CD4-positive, CD25-positive, alpha-beta regulatory T cell (primary cell): ENCODE measurements around the gene NOP16. TPM values are rescaled to one million over a fixed set of nuclear protein-coding genes. Genes with fewer than 3 reads are reported as not detected.

ENCODE experiments used
- ATAC-seq, 2 donors: fragments of 150-1000 bp; cut with Tn5 transposase; one replicate each; pipeline ENCODE4 v1.10.0; 2021; ENCODE audit warnings: low read depth in 2 of 2, moderate number of reproducible peaks in 2 of 2, moderate library complexity in 1 of 2
- DNase-seq, 3 donors: peaks; one replicate each; pipeline versions ENCODE4 v3.0.0 to v3.0.0-alpha.2; 2012 to 2022; ENCODE audit warnings: mixed read lengths in 1 of 3
- H3K27ac ChIP-seq: one replicate; pipeline ENCODE4 v1.7.0; 2013; ENCODE audit warnings: mild to moderate bottlenecking, low read length; ENCODE audit not compliant: insufficient read depth, poor library complexity, severe bottlenecking
- H3K27me3 ChIP-seq: one replicate; pipeline ENCODE4 v1.7.0; 2013; ENCODE audit warnings: low read length; ENCODE audit not compliant: control insufficient read depth, insufficient read depth
- H3K36me3 ChIP-seq: one replicate; pipeline ENCODE4 v1.7.0; 2013; ENCODE audit warnings: mild to moderate bottlenecking, low read length, moderate library complexity; ENCODE audit not compliant: control insufficient read depth, insufficient read depth
- H3K4me1 ChIP-seq: 2 replicates; pipeline ENCODE4 v1.7.0; 2013; ENCODE audit warnings: mild to moderate bottlenecking, low read length; ENCODE audit not compliant: insufficient read depth, control insufficient read depth, poor library complexity, severe bottlenecking
- H3K4me3 ChIP-seq: one replicate; pipeline ENCODE4 v1.7.0; 2013; ENCODE audit warnings: low read depth, mild to moderate bottlenecking, low read length, moderate library complexity
- H3K9me3 ChIP-seq, 2 experiments: 1 replicate in 1 of 2; 2 replicates in 1 of 2; pipeline ENCODE4 v1.7.0; 2013; ENCODE audit warnings: low read length in 2 of 2, mild to moderate bottlenecking in 1 of 2, moderate library complexity in 1 of 2; ENCODE audit not compliant: control insufficient read depth in 2 of 2
- H3K27ac Mint-ChIP-seq, 3 donors: one replicate each; pipeline ENCODE4 v1.8.0; 2020 to 2022; ENCODE audit warnings: mild to moderate bottlenecking in 3 of 3, mixed read lengths in 3 of 3, moderate library complexity in 2 of 3
- H3K27me3 Mint-ChIP-seq: one replicate; pipeline ENCODE4 v1.8.0; 2022; ENCODE audit warnings: mild to moderate bottlenecking, mixed read lengths
- H3K36me3 Mint-ChIP-seq: one replicate; pipeline ENCODE4 v1.8.0; 2020; ENCODE audit warnings: mixed read lengths
- H3K4me1 Mint-ChIP-seq, 4 donors: one replicate each; pipeline ENCODE4 v1.8.0; 2020 to 2022; ENCODE audit warnings: mixed read lengths in 4 of 4, mild to moderate bottlenecking in 1 of 4
- H3K4me3 Mint-ChIP-seq, 4 donors: one replicate each; pipeline ENCODE4 v1.8.0; 2020 to 2022; ENCODE audit warnings: mild to moderate bottlenecking in 4 of 4, mixed read lengths in 4 of 4, moderate library complexity in 3 of 4
- H3K9me3 Mint-ChIP-seq, 7 donors: one replicate each; pipeline ENCODE4 v1.8.0; 2020 to 2022; ENCODE audit warnings: mixed read lengths in 7 of 7, mild to moderate bottlenecking in 3 of 7, moderate library complexity in 2 of 7
- polyA plus RNA-seq, 4 donors: library from polyadenylated mRNA; unstranded; fragments of 300-500 nt; fragmentation: Illumina TruSeq; gene quantifications; one replicate each; pipeline ENCODE4 v1.2.3, GENCODE V29; 2021
- total RNA-seq: library from RNA; stranded (reverse); gene quantifications from one replicate; pipeline ENCODE4 v1.2.3, GENCODE V29; 2022

Gene NOP16
- total and polyA plus RNA-seq, 5 donors from 2014 or later, result 13.6 to 41.2 (median 29.0) TPM

DNA sequence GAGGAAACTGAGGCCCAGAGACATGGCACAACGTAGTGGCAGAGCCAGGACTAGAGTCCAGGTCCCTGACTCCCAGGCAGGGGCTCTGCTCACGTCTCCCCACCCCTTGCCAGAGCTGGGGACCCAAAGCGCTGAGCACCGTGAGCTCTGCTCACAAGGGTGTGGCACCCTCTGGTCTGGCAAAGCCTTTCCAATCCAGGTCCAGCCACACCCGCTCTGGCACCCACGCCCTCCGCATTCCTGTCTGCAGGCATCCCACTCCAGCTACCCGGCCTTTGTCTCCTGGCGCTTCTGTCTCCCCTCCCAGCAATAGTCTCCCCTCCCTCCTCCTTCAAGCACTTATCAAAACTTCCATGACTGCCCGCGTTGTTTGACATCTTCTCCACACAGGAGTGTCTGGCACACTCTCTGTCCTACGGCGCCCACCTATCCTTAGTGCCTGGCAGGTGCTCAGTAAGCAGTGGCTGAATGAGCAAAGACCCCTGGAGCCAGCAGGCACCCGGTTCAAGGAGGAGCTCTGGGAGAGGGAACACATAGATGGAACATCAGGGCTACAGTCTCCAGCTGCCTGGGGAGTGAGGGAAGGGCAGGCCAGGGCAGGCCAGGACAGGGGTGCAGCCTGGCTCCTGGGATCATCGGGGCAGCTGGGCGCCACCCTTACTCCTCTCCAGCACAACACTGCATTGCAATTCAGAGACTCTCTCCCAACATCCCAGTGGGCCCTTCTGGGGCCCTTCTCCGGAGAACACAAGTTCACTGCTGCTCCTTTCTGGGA is 12.2 kb upstream of the NOP16 start:
- Mint-ChIP-seq H3K4me3 (no peak overlapping the region), H3K36me3 (peaks cover 24% of the 10 kb centered on the region), H3K4me1 (peaks cover 0 to 11% (median 4%) of the 10 kb centered on the region in 4 donors), H3K9me3 (no peaks in the 10 kb centered on the region), H3K27ac (peak overlapping the region in 1 of 3 donors; percentile 48), H3K27me3 (no peaks in the 10 kb centered on the region)
- H3K27ac ChIP-seq, result no peak overlapping the region
- H3K9me3 ChIP-seq, result no peaks in the 10 kb centered on the region
- ATAC-seq (no peak), DNase-seq (no peak)
- H3K4me3 ChIP-seq, result no peak overlapping the region
- no peaks in the 10 kb centered on the region for H3K4me1 ChIP-seq
- H3K36me3 ChIP-seq, result peaks cover 17% of the 10 kb centered on the region
- no peaks in the 10 kb centered on the region for H3K27me3 ChIP-seq

DNA sequence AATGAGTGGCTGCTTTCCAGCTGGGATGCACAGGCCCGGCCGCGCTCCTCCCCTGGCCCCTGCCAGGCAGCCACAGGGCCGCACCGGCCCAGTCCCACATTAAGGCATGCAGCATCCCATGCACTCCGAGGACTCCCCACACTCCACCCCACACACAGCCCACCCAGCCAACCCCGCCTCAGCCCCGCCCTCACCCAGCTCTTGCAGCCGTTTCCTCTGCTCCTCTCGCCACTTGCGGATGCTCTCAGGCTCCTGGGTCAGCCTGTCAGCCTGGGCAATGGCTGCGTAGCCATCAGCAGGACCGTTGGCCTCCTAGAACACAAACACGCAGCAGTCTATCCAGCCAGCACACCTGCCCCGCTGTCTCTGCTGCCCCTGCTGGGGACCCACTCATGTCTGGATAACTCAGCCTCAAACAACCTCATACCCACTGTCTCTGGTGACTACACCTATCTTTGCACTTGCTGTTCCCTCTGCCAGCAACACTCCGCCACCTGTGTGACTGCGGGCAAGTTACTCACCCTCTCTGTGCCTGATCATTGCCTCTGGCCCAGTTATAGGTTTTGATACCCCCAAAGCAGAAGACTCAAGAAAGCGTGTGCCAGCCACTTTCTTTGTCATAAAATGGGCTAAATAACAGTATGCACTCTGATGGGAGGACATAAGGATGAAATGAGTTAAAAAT is 9.5 kb upstream of the NOP16 start:
- peaks cover 22% of the 10 kb centered on the region for H3K36me3 ChIP-seq
- no peak for DNase-seq
- peaks cover 23% of the 10 kb centered on the region for H3K36me3 Mint-ChIP-seq

DNA sequence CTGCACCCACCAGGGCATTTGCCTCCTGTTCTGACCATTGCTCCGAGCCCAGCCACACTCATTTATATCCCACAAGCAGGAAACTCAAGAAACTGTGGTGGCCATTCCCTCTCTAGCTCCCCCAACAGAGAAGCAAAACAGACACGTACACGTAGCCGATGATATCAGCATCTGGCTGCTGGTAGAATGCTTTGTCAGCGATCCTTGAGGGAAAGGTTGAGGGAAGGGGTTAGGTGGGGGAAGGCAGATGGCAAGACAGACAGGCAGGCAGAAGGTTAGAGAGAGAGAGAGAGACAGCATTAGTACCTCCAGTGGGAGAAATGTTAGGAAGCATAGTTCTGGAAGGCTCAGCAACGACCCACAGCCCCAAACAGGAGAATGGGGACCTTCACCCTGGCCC is 7.9 kb upstream of the NOP16 start:
- Mint-ChIP-seq H3K4me3 (no peak overlapping the region), H3K4me1 (peaks cover 0 to 9% (median 3%) of the 10 kb centered on the region in 4 donors), H3K9me3 (no peaks in the 10 kb centered on the region), H3K36me3 (peaks cover 25% of the 10 kb centered on the region), H3K27ac (no peak overlapping the region), H3K27me3 (no peaks in the 10 kb centered on the region)
- Histone ChIP-seq H3K4me1 (no peaks in the 10 kb centered on the region), H3K27me3 (no peaks in the 10 kb centered on the region), H3K36me3 (peaks cover 27% of the 10 kb centered on the region), H3K27ac (no peak overlapping the region), H3K9me3 (no peaks in the 10 kb centered on the region), H3K4me3 (no peak overlapping the region)
- no peak for ATAC-seq
- no peak for DNase-seq

More for the DNA sequence above, 9.5 kb upstream of the NOP16 start:
- H3K4me1 ChIP-seq, result no peaks in the 10 kb centered on the region
- no peaks in the 10 kb centered on the region for H3K27me3 ChIP-seq
- H3K4me3 ChIP-seq, result no peak overlapping the region
- no peaks in the 10 kb centered on the region for H3K9me3 ChIP-seq
- peaks cover 0 to 11% (median 4%) of the 10 kb centered on the region in 4 donors for H3K4me1 Mint-ChIP-seq
- ATAC-seq, result no peak
- H3K9me3 Mint-ChIP-seq, result no peaks in the 10 kb centered on the region
- peak overlapping the region; percentile 20 to 82 (median 69) for H3K27ac Mint-ChIP-seq
- H3K27ac ChIP-seq, result no peak overlapping the region
- H3K27me3 Mint-ChIP-seq, result no peaks in the 10 kb centered on the region
- H3K4me3 Mint-ChIP-seq, result no peak overlapping the region

DNA sequence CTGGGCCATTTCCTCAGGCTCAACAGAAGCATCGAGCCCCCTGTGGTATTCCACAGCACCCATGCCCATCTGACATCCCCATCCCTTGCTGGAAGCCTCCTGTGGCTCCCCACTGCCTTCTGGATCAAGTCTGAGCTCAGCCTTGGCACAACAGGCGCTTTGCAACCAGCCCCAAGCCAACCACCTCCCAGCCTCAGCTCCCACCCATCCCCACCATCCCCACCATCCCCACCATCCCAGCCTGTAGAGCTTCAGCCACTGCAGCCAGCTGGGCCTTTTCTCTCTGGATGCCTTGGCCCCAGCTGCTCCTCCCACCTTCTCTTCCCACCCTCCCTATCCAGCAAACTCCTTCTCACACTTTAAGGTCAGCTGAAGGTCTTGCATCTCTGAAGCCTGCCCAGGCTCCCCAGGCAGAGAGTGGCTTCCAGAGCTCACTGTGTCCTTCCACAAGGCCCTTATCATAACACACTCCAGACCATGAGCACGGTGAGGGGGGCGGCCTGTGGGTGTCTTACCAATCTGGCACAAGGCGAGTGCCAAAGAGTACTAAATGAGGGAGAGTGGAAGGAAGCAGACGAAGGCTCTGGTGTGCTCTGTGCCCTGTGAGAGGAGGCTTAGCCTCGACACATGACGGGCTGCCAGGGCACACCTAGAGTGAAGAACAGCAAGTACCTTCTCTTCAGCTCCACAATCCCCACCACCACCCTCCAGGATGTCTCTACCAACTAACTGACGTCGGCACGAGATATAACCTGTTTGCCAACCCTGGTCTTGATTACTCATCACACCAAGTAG is 6.7 kb upstream of the NOP16 start:
- no peaks in the 10 kb centered on the region for H3K4me1 ChIP-seq
- no peak overlapping the region for H3K4me3 Mint-ChIP-seq
- H3K36me3 Mint-ChIP-seq, result peaks cover 26% of the 10 kb centered on the region
- peaks cover 0 to 12% (median 0%) of the 10 kb centered on the region in 4 donors for H3K4me1 Mint-ChIP-seq
- no peaks in the 10 kb centered on the region for H3K9me3 ChIP-seq
- H3K27ac Mint-ChIP-seq, result no peak overlapping the region
- ATAC-seq (no peak), DNase-seq (no peak)
- no peaks in the 10 kb centered on the region for H3K27me3 Mint-ChIP-seq
- no peak overlapping the region for H3K27ac ChIP-seq
- H3K27me3 ChIP-seq, result no peaks in the 10 kb centered on the region
- H3K36me3 ChIP-seq, result peaks cover 26% of the 10 kb centered on the region
- no peaks in the 10 kb centered on the region for H3K9me3 Mint-ChIP-seq
- no peak overlapping the region for H3K4me3 ChIP-seq

DNA sequence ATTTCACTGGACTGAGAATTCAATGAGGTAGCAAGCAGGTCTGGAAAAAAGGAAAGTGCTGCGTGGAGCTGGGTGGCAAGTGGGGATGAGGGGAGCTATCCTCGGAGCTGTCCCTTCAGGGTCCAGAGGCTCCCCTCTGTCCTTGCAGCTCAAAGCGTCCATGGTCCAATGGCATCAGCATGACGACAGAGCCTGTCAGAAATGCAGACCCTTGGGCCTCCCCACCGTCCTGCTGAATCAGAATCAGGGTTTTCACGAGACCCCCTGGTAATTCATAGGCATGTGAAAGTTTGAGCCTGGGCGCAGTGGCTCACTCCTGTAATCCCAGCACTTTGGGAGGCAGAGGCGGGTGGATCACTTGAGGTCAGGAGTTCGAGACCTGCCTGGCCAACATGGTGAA is 5.7 kb upstream of the NOP16 start:
- DNase-seq (no peak), ATAC-seq (no peak)
- H3K36me3 ChIP-seq, result peaks cover 26% of the 10 kb centered on the region
- H3K9me3 ChIP-seq, result no peaks in the 10 kb centered on the region
- H3K27me3 Mint-ChIP-seq, result no peaks in the 10 kb centered on the region
- no peaks in the 10 kb centered on the region for H3K27me3 ChIP-seq
- no peak overlapping the region for H3K4me3 ChIP-seq
- H3K4me1 ChIP-seq, result peaks cover 9% of the 10 kb centered on the region
- H3K36me3 Mint-ChIP-seq, result peaks cover 25% of the 10 kb centered on the region
- no peak overlapping the region for H3K27ac ChIP-seq
- H3K4me1 Mint-ChIP-seq, result peaks cover 0 to 18% (median 4%) of the 10 kb centered on the region in 4 donors
- H3K4me3 Mint-ChIP-seq, result no peak overlapping the region
- no peak overlapping the region for H3K27ac Mint-ChIP-seq
- H3K9me3 Mint-ChIP-seq, result no peaks in the 10 kb centered on the region

DNA sequence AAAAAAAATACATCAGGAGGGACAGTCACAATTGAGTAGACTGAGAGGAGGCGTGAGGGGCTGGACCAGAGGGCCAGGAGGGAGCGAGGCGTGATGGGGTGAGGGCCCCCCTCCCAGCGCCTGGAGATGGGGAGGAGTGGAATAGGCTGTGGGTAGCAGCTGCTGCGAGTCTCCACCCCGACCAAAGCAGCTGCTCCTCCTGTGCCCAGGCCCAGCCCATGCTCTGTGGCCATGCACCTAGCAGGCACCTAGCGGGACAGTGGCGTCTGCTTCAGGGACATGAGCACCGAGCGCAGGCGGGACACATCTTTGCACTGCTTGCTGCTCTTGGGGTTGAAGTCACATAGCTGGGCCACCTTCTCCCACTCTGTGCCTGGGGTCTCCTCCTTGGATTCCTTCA is 4.1 kb upstream of the NOP16 start:
- H3K9me3 Mint-ChIP-seq, result no peaks in the 10 kb centered on the region
- no peaks in the 10 kb centered on the region for H3K9me3 ChIP-seq
- H3K4me1 ChIP-seq, result peaks cover 17% of the 10 kb centered on the region
- ATAC-seq (no peak), DNase-seq (no peak)
- H3K27ac Mint-ChIP-seq, result peak overlapping the region in 1 of 3 donors; percentile 66
- H3K4me1 Mint-ChIP-seq, result peaks cover 0 to 22% (median 11%) of the 10 kb centered on the region in 4 donors
- H3K36me3 Mint-ChIP-seq, result peaks cover 24% of the 10 kb centered on the region
- H3K36me3 ChIP-seq, result peaks cover 26% of the 10 kb centered on the region
- H3K27me3 Mint-ChIP-seq, result no peaks in the 10 kb centered on the region
- H3K27ac ChIP-seq, result no peak overlapping the region
- H3K4me3 ChIP-seq, result no peak overlapping the region
- no peak overlapping the region for H3K4me3 Mint-ChIP-seq
- H3K27me3 ChIP-seq, result no peaks in the 10 kb centered on the region

DNA sequence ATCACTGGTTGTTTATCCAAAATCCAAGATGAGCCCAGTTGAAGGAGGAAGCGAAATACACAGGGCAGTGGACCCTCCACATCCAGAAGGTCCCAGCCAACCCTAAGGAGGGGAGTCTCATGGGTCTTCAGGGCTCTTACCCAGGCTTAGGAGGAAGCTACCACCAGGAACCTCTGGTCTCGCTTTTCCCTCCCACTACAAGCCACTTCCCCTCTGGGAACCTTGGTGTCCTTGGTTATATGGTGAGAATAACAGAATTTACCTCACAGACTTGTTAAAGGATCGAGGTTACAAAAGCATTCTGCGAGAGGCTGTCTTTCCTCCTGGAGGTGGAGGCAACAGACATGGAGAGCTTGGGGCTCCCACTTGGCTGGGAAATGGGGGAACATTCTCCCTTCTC is 3.6 kb upstream of the NOP16 start:
- peaks cover 0 to 28% (median 15%) of the 10 kb centered on the region in 4 donors for H3K4me1 Mint-ChIP-seq
- ATAC-seq, result no peak

More for the DNA sequence above, 3.6 kb upstream of the NOP16 start:
- Mint-ChIP-seq H3K9me3 (no peaks in the 10 kb centered on the region), H3K4me3 (peak overlapping the region in 1 of 4 donors; percentile 21), H3K27me3 (no peaks in the 10 kb centered on the region), H3K27ac (peak overlapping the region in 2 of 3 donors; percentile 34 to 66), H3K36me3 (peaks cover 23% of the 10 kb centered on the region)
- Histone ChIP-seq H3K9me3 (no peaks in the 10 kb centered on the region), H3K27ac (no peak overlapping the region), H3K4me3 (no peak overlapping the region), H3K27me3 (no peaks in the 10 kb centered on the region), H3K4me1 (peaks cover 22% of the 10 kb centered on the region), H3K36me3 (peaks cover 23% of the 10 kb centered on the region)
- no peak for DNase-seq
